Breast epithelium (tissue), 4 donors: ENCODE data around the gene BTD. TPM values are rescaled to one million over a fixed set of nuclear protein-coding genes. Genes with fewer than 3 reads are reported as not detected.
A peak's percentile ranks its signal among the peaks of the same experiment; 100 is the strongest.

ENCODE experiments used
- DNase-seq, 2 donors: peaks; one replicate each; pipeline ENCODE4 v3.0.0-alpha.2; 2019; ENCODE audit warnings: low spot score in 2 of 2
- H3K27ac ChIP-seq, 2 donors: fragments of 200-600 bp; sonication (generic) in 1 of 2; one replicate each; pipeline ENCODE4 v1.5.1; 2016 to 2019; ENCODE audit warnings: mild to moderate bottlenecking in 1 of 2
- H3K27me3 ChIP-seq, 2 donors: fragments of 200-600 bp; sonication (generic) in 1 of 2; one replicate each; pipeline versions ENCODE4 v1.5.1 to v1.6.0; 2017 to 2019; ENCODE audit warnings: control low read depth in 1 of 2, mild to moderate bottlenecking in 1 of 2
- H3K36me3 ChIP-seq: fragments of 200-600 bp; one replicate; pipeline ENCODE4 v1.5.1; 2019
- H3K4me1 ChIP-seq, 2 donors: fragments of 200-600 bp; sonication (generic); one replicate each; pipeline ENCODE4 v1.5.1; 2016 to 2019; ENCODE audit warnings: control low read depth in 1 of 2
- H3K4me3 ChIP-seq, 3 donors: fragments of 200-600 bp; sonication (generic); 1 replicate in 2 of 3; 2 replicates in 1 of 3; pipeline ENCODE4 v1.5.1; 2016 to 2019; ENCODE audit warnings: mild to moderate bottlenecking in 3 of 3, moderate library complexity in 2 of 3
- H3K9me3 ChIP-seq, 2 donors: fragments of 200-600 bp; sonication (generic) in 1 of 2; one replicate each; pipeline ENCODE4 v1.5.1; 2016 to 2019; ENCODE audit warnings: control low read depth in 1 of 2
- CTCF ChIP-seq, 3 donors: fragments of 450-650 bp; IDR thresholded peaks; one replicate each; pipeline ENCODE4 v1.5.1; 2016 to 2017; ENCODE audit warnings: antibody characterized with exemption in 3 of 3, mild to moderate bottlenecking in 3 of 3, moderate library complexity in 3 of 3
- POLR2A ChIP-seq: fragments of 450-650 bp; IDR thresholded peaks from one replicate; pipeline ENCODE4 v1.6.1; 2016; ENCODE audit warnings: antibody characterized with exemption, mild to moderate bottlenecking, moderate library complexity
- POLR2AphosphoS5 ChIP-seq, 3 donors: sonication (generic); formaldehyde crosslinking; IDR thresholded peaks; one replicate each; pipeline ENCODE4 v1.6.1; 2017; ENCODE audit warnings: antibody characterized with exemption in 3 of 3
- intact Hi-C: fragments of 100-400 bp; cut with DNase I; formaldehyde crosslinking; loops from one replicate; pipeline ENCODE4 v1.15.1; 2023; ENCODE audit warnings: low total_unique reads
- total RNA-seq, 3 donors: library from RNA; depleted of rRNA; stranded (reverse); fragments of >200 nt; gene quantifications; one replicate each; pipeline ENCODE4 v1.1.0, GENCODE V29; 2016

BTD gene
- total RNA-seq, 3 donors from 2014 or later, result 30.2 to 89.8 (median 35.1) TPM

GRCh38 chr3:15557511-15557946 is 44.0 kb upstream of the BTD start:
- TF ChIP-seq CTCF (IDR thresholded peaks at IDR 0.05) (peak; percentile 50 to 68 (median 55)), POLR2AphosphoS5 (IDR thresholded peaks at IDR 0.05) (no peak)
- H3K4me3 ChIP-seq, result no peak overlapping the region
- intact Hi-C loops, result no loop called here
- peak in 1 of 2 donors; percentile 38 for DNase-seq
- H3K36me3 ChIP-seq, result no peaks in the 10 kb centered on the region
- H3K27ac ChIP-seq, result no peak overlapping the region
- H3K4me1 ChIP-seq, result no peaks in the 10 kb centered on the region
- no peaks in the 10 kb centered on the region for H3K9me3 ChIP-seq
- no peaks in the 10 kb centered on the region for H3K27me3 ChIP-seq

- intact Hi-C loops, result no loop called here
- no peaks in the 10 kb centered on the region for H3K36me3 ChIP-seq
- H3K27ac ChIP-seq, result no peak overlapping the region
- H3K4me1 ChIP-seq, result no peaks in the 10 kb centered on the region
- H3K4me3 ChIP-seq, result no peak overlapping the region
- TF ChIP-seq POLR2AphosphoS5 (IDR thresholded peaks at IDR 0.05) (no peak), POLR2A (no peak), CTCF (IDR thresholded peaks at IDR 0.05) (no peak)
- H3K27me3 ChIP-seq, result no peaks in the 10 kb centered on the region
- no peaks in the 10 kb centered on the region for H3K9me3 ChIP-seq
- DNase-seq, result no peak
Observed at GRCh38 chr3:15558581-15558980, 43.0 kb upstream of the BTD start.

DNA sequence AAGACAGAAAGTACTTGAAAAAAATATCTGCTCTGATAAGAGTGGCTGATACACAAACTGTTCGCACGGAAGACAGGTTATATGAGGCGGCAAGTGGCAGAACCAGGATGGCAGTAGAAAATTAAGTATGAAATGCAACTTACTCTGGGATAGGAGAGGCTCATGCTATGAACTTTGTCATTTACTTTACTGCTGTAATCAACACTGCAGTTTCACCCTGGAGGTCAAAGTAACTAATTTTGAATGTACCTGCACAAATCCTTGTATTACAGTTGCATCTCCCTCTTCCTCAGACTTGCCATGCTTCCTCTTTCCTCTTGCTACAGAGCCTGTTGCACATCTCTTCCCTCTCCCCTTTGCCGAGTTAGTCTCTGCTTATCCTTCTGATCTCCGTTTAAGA is 39.0 kb upstream of the BTD start:
- no peak overlapping the region for H3K4me3 ChIP-seq
- H3K27me3 ChIP-seq, result no peaks in the 10 kb centered on the region
- H3K4me1 ChIP-seq, result no peaks in the 10 kb centered on the region
- no peak for DNase-seq
- H3K27ac ChIP-seq, result no peak overlapping the region
- H3K9me3 ChIP-seq, result no peaks in the 10 kb centered on the region
- intact Hi-C loops, result no loop called here
- peaks cover 5% of the 10 kb centered on the region for H3K36me3 ChIP-seq
- TF ChIP-seq POLR2A (no peak), POLR2AphosphoS5 (IDR thresholded peaks at IDR 0.05) (no peak), CTCF (IDR thresholded peaks at IDR 0.05) (no peak)

- H3K36me3 ChIP-seq, result peaks cover 5% of the 10 kb centered on the region
- H3K4me1 ChIP-seq, result no peaks in the 10 kb centered on the region
- no peak for DNase-seq
- H3K27ac ChIP-seq, result no peak overlapping the region
- intact Hi-C loops, result no loop called here
- TF ChIP-seq CTCF (IDR thresholded peaks at IDR 0.05) (no peak), POLR2A (no peak), POLR2AphosphoS5 (IDR thresholded peaks at IDR 0.05) (no peak)
- H3K4me3 ChIP-seq, result no peak overlapping the region
- H3K27me3 ChIP-seq, result no peaks in the 10 kb centered on the region
- no peaks in the 10 kb centered on the region for H3K9me3 ChIP-seq
Observed at GRCh38 chr3:15563190-15563589, 38.4 kb upstream of the BTD start.

DNA sequence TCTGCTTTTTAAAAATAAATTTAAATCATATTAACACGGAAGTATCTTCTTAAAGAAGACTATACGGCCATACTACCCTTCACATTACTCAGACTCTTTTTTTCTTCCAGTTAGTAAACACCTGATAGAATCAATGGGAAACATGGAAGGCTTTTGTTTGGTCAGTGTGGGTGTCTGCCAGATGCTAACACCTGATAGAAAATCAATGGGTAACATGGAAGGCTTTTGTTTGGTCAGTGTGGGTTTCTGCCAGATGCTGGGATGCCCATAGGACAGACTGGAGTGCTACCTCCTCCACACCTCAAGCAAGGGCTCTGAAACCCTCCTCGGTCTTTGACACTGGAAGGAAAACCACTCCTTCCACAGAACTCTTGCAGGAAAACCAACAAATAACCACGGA is 29.4 kb upstream of the BTD start:
- no peaks in the 10 kb centered on the region for H3K36me3 ChIP-seq
- no peaks in the 10 kb centered on the region for H3K4me1 ChIP-seq
- no peaks in the 10 kb centered on the region for H3K27me3 ChIP-seq
- H3K4me3 ChIP-seq, result no peak overlapping the region
- no peak for DNase-seq
- TF ChIP-seq CTCF (IDR thresholded peaks at IDR 0.05) (no peak), POLR2A (no peak), POLR2AphosphoS5 (IDR thresholded peaks at IDR 0.05) (no peak)
- intact Hi-C loops, result no loop called here
- H3K9me3 ChIP-seq, result no peaks in the 10 kb centered on the region
- no peak overlapping the region for H3K27ac ChIP-seq
